Keratinocyte (primary cell): ENCODE results near the gene HSD17B14. TPM values are rescaled to one million over a fixed set of nuclear protein-coding genes. Genes with fewer than 3 reads are reported as not detected.

ENCODE experiments used
- DNase-seq: peaks from one replicate; pipeline ENCODE4 v3.0.0-alpha.2; 2011; ENCODE audit warnings: low read depth, missing footprints, low spot score
- FAIRE-seq: peaks from 2 replicates; lab custom pipeline; 2011; peaks lifted over from hg19 to GRCh38; lab: Jason Lieb, UNC
- H2AFZ ChIP-seq: 2 replicates; pipeline ENCODE4 v1.6.0; 2012; ENCODE audit warnings: low read length, control low read depth, inconsistent platforms; ENCODE audit not compliant: control insufficient read depth
- H3K27ac ChIP-seq: 2 replicates; pipeline ENCODE4 v1.5.1; 2011; ENCODE audit warnings: low read length; ENCODE audit not compliant: control insufficient read depth, insufficient read depth
- H3K27me3 ChIP-seq: 3 replicates; pipeline ENCODE4 v1.6.0; 2011; ENCODE audit warnings: low read length; ENCODE audit not compliant: control insufficient read depth, insufficient read depth; ENCODE audit errors: extremely low read depth
- H3K36me3 ChIP-seq, 2 experiments: 2 replicates in 1 of 2; 3 replicates in 1 of 2; pipeline ENCODE4 v1.5.1; 2011; ENCODE audit warnings: low read length in 2 of 2, mild to moderate bottlenecking in 1 of 2; ENCODE audit not compliant: control insufficient read depth in 2 of 2, insufficient read depth in 2 of 2; ENCODE audit errors: extremely low read depth in 1 of 2
- H3K4me1 ChIP-seq: 3 replicates; pipeline ENCODE4 v1.5.1; 2011; ENCODE audit warnings: low read length; ENCODE audit not compliant: control insufficient read depth, insufficient read depth; ENCODE audit errors: extremely low read depth
- H3K4me2 ChIP-seq: 3 replicates; pipeline ENCODE4 v1.6.0; 2011; ENCODE audit warnings: low read depth, low read length; ENCODE audit not compliant: control insufficient read depth, insufficient read depth; ENCODE audit errors: extremely low read depth
- H3K4me3 ChIP-seq, 3 experiments: fragments of 200-600 bp in 1 of 3; sonication (generic) in 1 of 3; 2 replicates in 2 of 3; 3 replicates in 1 of 3; pipeline ENCODE4 v1.5.1; 2011 to 2016; ENCODE audit warnings: low read length in 3 of 3, mild to moderate bottlenecking in 3 of 3, control low read depth in 2 of 3, inconsistent platforms in 1 of 3, low read depth in 1 of 3, mixed read lengths in 1 of 3, mixed run types in 1 of 3, moderate library complexity in 1 of 3; ENCODE audit not compliant: control insufficient read depth in 2 of 3, insufficient read depth in 2 of 3; ENCODE audit errors: extremely low read depth in 1 of 3
- H3K79me2 ChIP-seq: 2 replicates; pipeline ENCODE4 v1.6.0; 2012; ENCODE audit warnings: low read length; ENCODE audit not compliant: control insufficient read depth, insufficient read depth
- H3K9ac ChIP-seq: 3 replicates; pipeline ENCODE4 v1.6.0; 2011; ENCODE audit warnings: low read length; ENCODE audit not compliant: control insufficient read depth, insufficient read depth; ENCODE audit errors: extremely low read depth
- H3K9me1 ChIP-seq: 3 replicates; pipeline ENCODE4 v1.6.0; 2011; ENCODE audit warnings: low read length; ENCODE audit not compliant: control insufficient read depth, insufficient read depth; ENCODE audit errors: extremely low read depth
- H3K9me3 ChIP-seq: 2 replicates; pipeline ENCODE4 v1.5.1; 2012; ENCODE audit warnings: low read depth, low read length; ENCODE audit not compliant: control insufficient read depth
- H4K20me1 ChIP-seq: 3 replicates; pipeline ENCODE4 v1.6.0; 2011; ENCODE audit warnings: low read length; ENCODE audit not compliant: control insufficient read depth, insufficient read depth; ENCODE audit errors: extremely low read depth
- EZH2 ChIP-seq: IDR thresholded peaks from one replicate; pipeline ENCODE4 v1.6.1; 2012; ENCODE audit warnings: inconsistent platforms, mild to moderate bottlenecking, low read length, moderate library complexity
- dilution Hi-C: fragments of 300-500 bp; cut with MboI; formaldehyde crosslinking; loops from one replicate; pipeline ENCODE4 v1.7.0; 2020; ENCODE audit warnings: low sequenced_read_pairs; ENCODE audit not compliant: extremely low pct_ligation_motif_present
- polyA plus RNA-seq, 5 experiments: library from polyadenylated mRNA; depleted of rRNA in 3 of 5; stranded (reverse) in 3 of 5; stranded (forward) in 1 of 5; unstranded in 1 of 5; fragments of >200 nt; gene quantifications; 1 replicate in 1 of 5; 2 replicates in 3 of 5; 3 replicates in 1 of 5; pipeline versions ENCODE4 v1.2.1 to v1.2.3, GENCODE V29; 2011 to 2012; ENCODE audit warnings: missing spikeins in 2 of 5, low read depth in 1 of 5, low replicate concordance in 1 of 5
- TF ChIP-seq, protein P1 (sequence below), 3 experiments: IDR thresholded peaks in 1 of 3; conservative IDR thresholded peaks in 1 of 3; optimal IDR thresholded peaks in 1 of 3; 2 replicates in 2 of 3; 3 replicates in 1 of 3; pipeline versions ENCODE3 to v1.5.1; 2011; ENCODE audit warnings: low read length in 3 of 3, mild to moderate bottlenecking in 3 of 3, moderate library complexity in 2 of 3, control low read depth in 1 of 3, inconsistent platforms in 1 of 3; ENCODE audit not compliant: insufficient read depth in 2 of 3; ENCODE audit errors: extremely low read depth in 1 of 3

The HSD17B14 gene
- polyA plus RNA-seq, 1 donor (not counting 4 experiments of a cell fraction or from before 2014, with no cell fraction given) = 0.92 TPM

- H3K9ac ChIP-seq = no peak overlapping the region
- H3K4me1 ChIP-seq = peaks cover 5% of the 10 kb centered on the region
- H3K9me1 ChIP-seq = no peaks in the 10 kb centered on the region
- no peaks in the 10 kb centered on the region for H3K27me3 ChIP-seq
- DNase-seq (no peak), FAIRE-seq (no peak)
- dilution Hi-C loops = no loop called here
- no peak overlapping the region for H3K27ac ChIP-seq
- no peaks in the 10 kb centered on the region for H3K9me3 ChIP-seq
- no peak for TF ChIP-seq EZH2
- TF ChIP-seq, protein P1, sequence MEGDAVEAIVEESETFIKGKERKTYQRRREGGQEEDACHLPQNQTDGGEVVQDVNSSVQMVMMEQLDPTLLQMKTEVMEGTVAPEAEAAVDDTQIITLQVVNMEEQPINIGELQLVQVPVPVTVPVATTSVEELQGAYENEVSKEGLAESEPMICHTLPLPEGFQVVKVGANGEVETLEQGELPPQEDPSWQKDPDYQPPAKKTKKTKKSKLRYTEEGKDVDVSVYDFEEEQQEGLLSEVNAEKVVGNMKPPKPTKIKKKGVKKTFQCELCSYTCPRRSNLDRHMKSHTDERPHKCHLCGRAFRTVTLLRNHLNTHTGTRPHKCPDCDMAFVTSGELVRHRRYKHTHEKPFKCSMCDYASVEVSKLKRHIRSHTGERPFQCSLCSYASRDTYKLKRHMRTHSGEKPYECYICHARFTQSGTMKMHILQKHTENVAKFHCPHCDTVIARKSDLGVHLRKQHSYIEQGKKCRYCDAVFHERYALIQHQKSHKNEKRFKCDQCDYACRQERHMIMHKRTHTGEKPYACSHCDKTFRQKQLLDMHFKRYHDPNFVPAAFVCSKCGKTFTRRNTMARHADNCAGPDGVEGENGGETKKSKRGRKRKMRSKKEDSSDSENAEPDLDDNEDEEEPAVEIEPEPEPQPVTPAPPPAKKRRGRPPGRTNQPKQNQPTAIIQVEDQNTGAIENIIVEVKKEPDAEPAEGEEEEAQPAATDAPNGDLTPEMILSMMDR (optimal IDR thresholded peaks at IDR 0.05 in 1 of 3, IDR thresholded peaks at IDR 0.05 in 1 of 3, conservative IDR thresholded peaks at IDR 0.05 in 1 of 3; ENCODE audit: extremely low read depth in 1 of 3, insufficient read depth in 2 of 3, low read length in 3 of 3) = no peak
- no peaks in the 10 kb centered on the region for H3K36me3 ChIP-seq
- H4K20me1 ChIP-seq = no peaks in the 10 kb centered on the region
- H2AFZ ChIP-seq = no peak overlapping the region
- H3K4me2 ChIP-seq = no peak overlapping the region
- H3K79me2 ChIP-seq = no peaks in the 10 kb centered on the region
- no peak overlapping the region for H3K4me3 ChIP-seq
Measured at GRCh38 chr19:48818234-48818820, 18.0 kb downstream of the HSD17B14 start.

GRCh38 chr19:48817585-48818124 lies 18.6 kb downstream of the HSD17B14 start:
- H3K9me3 ChIP-seq = no peaks in the 10 kb centered on the region
- dilution Hi-C loops = no loop called here
- no peak for TF ChIP-seq EZH2
- TF ChIP-seq, protein P1 (optimal IDR thresholded peaks at IDR 0.05 in 1 of 3, IDR thresholded peaks at IDR 0.05 in 1 of 3, conservative IDR thresholded peaks at IDR 0.05 in 1 of 3; ENCODE audit: extremely low read depth in 1 of 3, insufficient read depth in 2 of 3, low read length in 3 of 3) = no peak
- no peak overlapping the region for H3K4me2 ChIP-seq
- H3K4me3 ChIP-seq = no peak overlapping the region
- H3K4me1 ChIP-seq = peaks cover 5% of the 10 kb centered on the region
- DNase-seq (no peak), FAIRE-seq (no peak)
- no peaks in the 10 kb centered on the region for H3K27me3 ChIP-seq
- no peaks in the 10 kb centered on the region for H3K9me1 ChIP-seq
- no peaks in the 10 kb centered on the region for H4K20me1 ChIP-seq
- H3K36me3 ChIP-seq = no peaks in the 10 kb centered on the region
- no peaks in the 10 kb centered on the region for H3K79me2 ChIP-seq
- H3K27ac ChIP-seq = no peak overlapping the region
- no peak overlapping the region for H3K9ac ChIP-seq
- H2AFZ ChIP-seq = no peak overlapping the region
